MM.1S (cell line): ENCODE data around the gene ADAM11.

Experiments used
- DNase-seq: peaks from one replicate; pipeline ENCODE4 v3.0.0-alpha.2; 2015
- H2AFZ ChIP-seq: fragments of 300-600 bp; sonication (generic); 2 replicates; pipeline ENCODE4 v1.6.0; 2016; ENCODE audit warnings: antibody characterized with exemption, low read length
- H3F3A ChIP-seq: fragments of 300-600 bp; sonication (generic); 2 replicates; pipeline ENCODE4 v1.6.1; 2016; ENCODE audit warnings: mild to moderate bottlenecking, antibody characterized with exemption, low read length, moderate library complexity, mixed read lengths; ENCODE audit not compliant: insufficient read depth
- H3K27ac ChIP-seq: fragments of 300-600 bp; sonication (generic); 2 replicates; pipeline ENCODE4 v1.5.1; 2016; ENCODE audit warnings: mild to moderate bottlenecking, low read length
- H3K27me3 ChIP-seq: fragments of 300-600 bp; sonication (generic); replicated peaks from 2 replicates; pipeline ENCODE4 v1.6.0; 2016; ENCODE audit warnings: low read length; ENCODE audit not compliant: insufficient read depth
- H3K36me3 ChIP-seq: fragments of 300-600 bp; sonication (generic); replicated peaks from 2 replicates; pipeline ENCODE4 v1.6.1; 2016; ENCODE audit warnings: mild to moderate bottlenecking, low read length, mixed read lengths; ENCODE audit not compliant: insufficient read depth
- H3K4me1 ChIP-seq: fragments of 300-600 bp; sonication (generic); 2 replicates; pipeline ENCODE4 v1.6.1; 2016; ENCODE audit warnings: low read length, mixed read lengths
- H3K4me2 ChIP-seq: fragments of 300-600 bp; sonication (generic); 2 replicates; pipeline ENCODE4 v1.6.0; 2016; ENCODE audit warnings: low read depth, low read length
- H3K4me3 ChIP-seq: fragments of 300-600 bp; sonication (generic); 2 replicates; pipeline ENCODE4 v1.5.1; 2016; ENCODE audit warnings: low read length, mixed read lengths
- H3K79me2 ChIP-seq: fragments of 300-600 bp; sonication (generic); 2 replicates; pipeline ENCODE4 v1.6.1; 2016; ENCODE audit warnings: mixed run types, low read length, mixed read lengths
- H3K9ac ChIP-seq: fragments of 300-600 bp; sonication (generic); 2 replicates; pipeline ENCODE4 v1.6.1; 2016; ENCODE audit warnings: low read length, mixed read lengths
- H3K9me2 ChIP-seq: fragments of 300-600 bp; sonication (generic); replicated peaks from 2 replicates; pipeline ENCODE4 v1.6.1; 2016; ENCODE audit warnings: mild to moderate bottlenecking, low read length, mixed read lengths; ENCODE audit not compliant: insufficient read depth
- H3K9me3 ChIP-seq: fragments of 300-600 bp; sonication (generic); replicated peaks from 2 replicates; pipeline ENCODE4 v1.6.1; 2016; ENCODE audit warnings: mild to moderate bottlenecking, low read length, mixed read lengths; ENCODE audit not compliant: insufficient read depth
- H4K20me1 ChIP-seq: fragments of 300-600 bp; sonication (generic); 2 replicates; pipeline ENCODE4 v1.6.1; 2016; ENCODE audit warnings: mild to moderate bottlenecking, low read length, moderate library complexity, mixed read lengths; ENCODE audit not compliant: insufficient read depth
- CTCF ChIP-seq: fragments of 300-600 bp; sonication (generic); IDR thresholded peaks from 2 replicates; pipeline ENCODE4 v1.5.1; 2016; ENCODE audit warnings: antibody characterized with exemption, low read length, mixed read lengths
- EZH2 ChIP-seq: fragments of 300-600 bp; sonication (generic); optimal IDR thresholded peaks from 2 replicates; pipeline ENCODE3; 2017; ENCODE audit warnings: low read depth, mild to moderate bottlenecking, antibody characterized with exemption, low read length, mixed read lengths
- EZH2phosphoT487 ChIP-seq: fragments of 300-600 bp; sonication (generic); IDR thresholded peaks from 2 replicates; pipeline ENCODE4 v1.6.1; 2018; ENCODE audit warnings: antibody characterized with exemption, low read length

Gene ADAM11

DNA sequence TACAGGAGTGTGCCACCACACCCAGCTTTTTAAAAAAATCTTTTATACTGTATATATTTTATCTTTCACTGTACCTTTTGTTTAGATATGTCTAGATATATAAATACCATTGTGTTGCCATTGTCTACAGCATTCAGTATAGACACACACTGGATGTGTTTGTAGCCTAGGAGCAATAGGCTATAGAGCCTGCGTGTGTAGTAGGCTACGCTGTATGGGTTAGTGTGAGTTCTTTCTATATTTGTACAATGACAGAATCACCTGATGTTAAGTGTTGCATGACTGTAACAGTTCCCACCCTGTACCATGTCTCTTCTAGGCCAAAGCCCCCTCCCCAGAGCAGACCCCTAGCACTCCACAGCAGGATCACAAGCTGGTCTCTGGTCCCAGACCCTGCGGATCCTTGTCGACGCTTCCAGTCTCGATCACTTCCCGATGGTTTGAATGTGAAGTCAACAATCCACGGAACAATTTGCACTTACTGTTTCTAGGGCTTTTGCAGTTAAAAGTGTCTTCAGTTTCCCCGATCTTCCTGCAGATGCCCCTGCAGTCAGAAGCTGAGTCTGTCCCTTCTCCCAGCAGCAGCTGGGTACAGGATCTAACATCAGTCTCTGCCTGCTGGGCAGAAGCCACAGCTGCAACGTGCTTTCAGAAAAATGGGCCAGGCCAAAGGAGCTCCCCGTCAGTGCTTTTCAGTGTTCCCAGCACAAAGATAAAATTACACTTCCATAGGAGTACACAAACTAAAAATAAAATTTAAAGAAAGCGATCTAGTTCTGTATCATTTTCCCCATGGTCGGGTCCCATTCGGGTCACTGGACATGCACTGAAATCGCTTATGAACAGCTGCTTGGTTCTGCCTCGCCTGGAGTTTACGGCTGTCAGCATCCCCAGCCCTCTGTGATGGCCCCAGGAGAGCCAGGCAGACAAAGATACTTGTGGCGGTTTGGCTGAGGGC lies 35.4 kb downstream of the ADAM11 start:
- H3K4me1 ChIP-seq, result peaks cover 8% of the 10 kb centered on the region; the same call in 1 of the 2 replicates
- no peak overlapping the region for H3K9ac ChIP-seq
- no peak overlapping the region for H2AFZ ChIP-seq
- H3K79me2 ChIP-seq, result no peaks in the 10 kb centered on the region
- H3K4me2 ChIP-seq, result no peak overlapping the region
- no peaks in the 10 kb centered on the region for H4K20me1 ChIP-seq
- no peaks in the 10 kb centered on the region for H3K27me3 ChIP-seq
- H3K9me3 ChIP-seq, result no peaks in the 10 kb centered on the region
- H3K4me3 ChIP-seq, result no peak overlapping the region
- TF ChIP-seq EZH2phosphoT487 (no peak), CTCF (no peak), EZH2 (no peak)
- no peak overlapping the region for H3K27ac ChIP-seq
- H3K9me2 ChIP-seq, result no peaks in the 10 kb centered on the region
- H3F3A ChIP-seq, result no peaks in the 10 kb centered on the region
- no peaks in the 10 kb centered on the region for H3K36me3 ChIP-seq
- no peak for DNase-seq

- H3K4me1 ChIP-seq, result peaks cover 8% of the 10 kb centered on the region; the same call in 1 of the 2 replicates
- no peak overlapping the region for H3K27ac ChIP-seq
Measured at GRCh38 chr17:44794851-44795413, 36.1 kb downstream of the ADAM11 start.

GRCh38 chr17:44795421-44795820 lies 36.6 kb downstream of the ADAM11 start:
- Histone ChIP-seq H3K36me3 (no peaks in the 10 kb centered on the region), H3K4me2 (no peak overlapping the region), H2AFZ (no peak overlapping the region), H3K27ac (no peak overlapping the region), H3K27me3 (no peaks in the 10 kb centered on the region), H3K4me1 (peaks cover 8% of the 10 kb centered on the region; the same call in 1 of the 2 replicates), H3K9me2 (no peaks in the 10 kb centered on the region), H3K9me3 (no peaks in the 10 kb centered on the region), H3F3A (no peaks in the 10 kb centered on the region), H3K4me3 (no peak overlapping the region), H4K20me1 (no peaks in the 10 kb centered on the region), H3K9ac (no peak overlapping the region), H3K79me2 (no peaks in the 10 kb centered on the region)
- DNase-seq, result no peak
- TF ChIP-seq EZH2phosphoT487 (no peak), EZH2 (no peak)

More at GRCh38 chr17:44794851-44795413, 36.1 kb downstream of the ADAM11 start:
- no peaks in the 10 kb centered on the region for H4K20me1 ChIP-seq
- H3K4me2 ChIP-seq, result no peak overlapping the region
- TF ChIP-seq EZH2 (no peak), CTCF (no peak), EZH2phosphoT487 (no peak)
- no peak for DNase-seq
- no peaks in the 10 kb centered on the region for H3F3A ChIP-seq
- no peak overlapping the region for H3K9ac ChIP-seq
- H3K79me2 ChIP-seq, result no peaks in the 10 kb centered on the region
- no peak overlapping the region for H2AFZ ChIP-seq
- no peaks in the 10 kb centered on the region for H3K9me3 ChIP-seq
- H3K27me3 ChIP-seq, result no peaks in the 10 kb centered on the region
- no peaks in the 10 kb centered on the region for H3K9me2 ChIP-seq
- H3K36me3 ChIP-seq, result no peaks in the 10 kb centered on the region
- H3K4me3 ChIP-seq, result no peak overlapping the region
